Amniotic stem cell (primary cell): ENCODE data around the gene SCN4B.
A peak's percentile ranks its signal among the peaks of the same experiment; 100 is the strongest.

Experiments used
- DNase-seq: peaks from one replicate; lab custom pipeline; 2025; lab: John Stamatoyannopoulos, UW

The SCN4B gene

DNA sequence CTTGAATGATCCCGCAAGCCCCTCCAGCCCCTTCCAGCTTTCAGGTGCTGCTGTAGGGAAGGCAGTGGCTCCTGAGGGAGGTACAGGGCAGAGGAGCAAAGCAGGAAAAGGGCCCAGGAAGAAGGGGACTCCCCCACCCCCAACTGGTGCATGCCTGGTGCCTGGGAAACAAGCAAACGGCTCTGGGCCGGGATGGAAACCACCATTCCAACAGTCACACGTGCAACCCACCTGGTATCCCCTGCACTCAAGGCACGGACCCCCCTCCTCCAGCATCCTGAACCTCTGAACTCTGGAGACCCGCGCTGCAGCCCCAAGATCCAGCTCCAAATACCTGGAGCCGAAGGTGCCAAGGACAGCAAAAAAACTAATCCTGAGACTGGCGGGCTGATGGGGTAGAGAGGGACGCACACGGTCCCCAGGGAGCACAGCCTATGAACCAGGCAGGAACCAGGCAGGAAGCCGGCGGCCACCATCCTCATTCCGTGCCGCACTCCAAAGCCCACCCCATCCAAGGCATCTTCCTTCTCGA lies 537 bp downstream of the SCN4B start:
- DNase-seq: no peak

DNA sequence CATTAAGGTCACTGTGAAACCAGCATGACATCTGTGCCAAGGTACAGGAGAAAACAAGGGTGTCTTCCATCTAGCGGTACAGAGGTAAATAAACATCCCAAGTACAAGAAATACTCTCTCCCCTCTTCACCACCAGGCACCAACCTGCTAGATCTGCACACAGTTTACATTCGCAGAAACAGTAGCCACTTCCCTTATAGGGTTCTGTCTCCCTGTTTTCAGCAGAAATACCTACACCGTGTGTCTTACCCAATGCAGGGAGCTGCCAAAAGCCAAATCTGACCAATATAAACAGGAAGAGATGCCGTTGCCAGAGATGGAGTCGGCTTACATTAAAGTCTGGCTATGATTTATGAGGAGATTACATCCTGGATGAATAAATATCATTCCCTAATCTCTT lies 1.2 kb downstream of the SCN4B start:
- DNase-seq: no peak

DNA sequence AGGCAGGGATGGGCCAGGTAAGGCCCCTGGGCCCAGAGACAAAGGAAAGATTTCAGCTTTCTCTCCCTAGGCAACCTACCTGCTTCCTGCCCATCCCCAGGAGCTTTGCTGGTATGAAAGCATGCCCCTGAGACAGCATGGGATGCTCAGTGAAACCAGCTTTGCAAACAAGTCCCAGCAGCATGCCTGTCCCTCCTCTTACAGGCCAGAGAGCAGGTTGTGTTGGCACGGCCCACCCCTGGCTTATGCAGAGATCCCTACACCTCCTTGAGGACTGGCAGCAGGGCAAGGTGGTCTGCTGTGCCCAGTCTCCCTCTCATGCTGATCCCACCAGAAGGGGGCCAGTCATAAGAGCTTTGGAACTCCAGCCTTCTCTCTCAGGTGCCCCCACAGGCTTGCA lies 3.1 kb downstream of the SCN4B start:
- DNase-seq: no peak

DNA sequence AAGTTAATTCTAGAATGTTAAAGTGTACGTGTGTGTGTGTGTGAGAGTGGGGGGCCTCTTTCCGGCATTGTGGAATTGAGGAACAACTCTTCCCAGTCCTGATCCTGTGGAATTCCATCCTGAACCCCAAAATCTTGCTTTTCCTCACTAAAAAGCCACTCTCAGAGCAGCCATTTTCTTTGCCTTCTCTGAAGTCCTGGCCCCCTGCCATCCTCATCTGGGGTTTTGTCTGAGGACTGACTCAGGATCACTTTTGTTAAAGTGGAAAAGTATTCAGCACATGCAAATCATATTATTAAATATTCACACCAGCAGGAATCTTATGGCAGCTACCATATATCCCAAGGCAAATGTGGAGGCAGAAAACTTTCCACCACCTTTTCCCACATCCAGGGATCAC lies 3.8 kb downstream of the SCN4B start:
- no peak for DNase-seq

DNA sequence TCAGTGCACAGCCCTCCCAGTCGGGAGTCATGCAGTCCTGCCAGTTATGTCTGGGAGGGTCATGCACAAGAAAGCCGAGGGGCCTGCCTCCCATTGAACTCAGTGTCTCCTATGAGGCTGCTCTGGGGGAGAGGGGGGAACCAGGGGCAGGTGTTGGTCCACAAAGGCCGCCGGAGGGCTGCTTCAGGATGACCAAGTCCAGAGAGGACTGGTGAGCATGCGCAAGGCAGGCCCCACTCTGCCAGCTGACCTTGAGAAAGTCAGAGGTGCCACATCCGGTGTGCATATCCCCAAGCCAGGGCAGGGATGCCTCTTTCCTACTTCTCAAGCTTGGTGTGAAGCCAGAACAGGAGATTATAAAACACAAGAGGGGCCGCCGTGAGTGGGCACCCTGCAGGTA lies 4.4 kb downstream of the SCN4B start:
- no peak for DNase-seq

DNA sequence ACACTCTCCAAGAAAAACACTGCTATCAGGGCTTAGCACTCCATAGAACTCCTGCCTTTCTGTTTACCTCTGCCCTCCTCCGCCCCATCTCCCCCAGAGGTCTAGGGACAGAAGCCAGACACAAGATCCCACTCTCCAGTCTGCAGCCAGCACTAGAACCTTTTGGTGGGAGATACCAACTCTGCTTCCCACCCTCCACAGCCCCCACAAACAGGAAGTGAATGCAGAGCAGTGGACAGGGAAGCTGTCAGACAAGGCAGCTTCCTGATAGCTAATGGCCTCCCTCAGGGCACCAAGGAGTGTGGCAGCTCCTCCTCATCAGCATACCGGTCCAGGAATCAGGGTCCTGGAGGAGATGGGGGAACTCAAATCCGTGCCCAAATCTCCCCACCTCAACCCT lies 5.1 kb downstream of the SCN4B start:
- no peak for DNase-seq

DNA sequence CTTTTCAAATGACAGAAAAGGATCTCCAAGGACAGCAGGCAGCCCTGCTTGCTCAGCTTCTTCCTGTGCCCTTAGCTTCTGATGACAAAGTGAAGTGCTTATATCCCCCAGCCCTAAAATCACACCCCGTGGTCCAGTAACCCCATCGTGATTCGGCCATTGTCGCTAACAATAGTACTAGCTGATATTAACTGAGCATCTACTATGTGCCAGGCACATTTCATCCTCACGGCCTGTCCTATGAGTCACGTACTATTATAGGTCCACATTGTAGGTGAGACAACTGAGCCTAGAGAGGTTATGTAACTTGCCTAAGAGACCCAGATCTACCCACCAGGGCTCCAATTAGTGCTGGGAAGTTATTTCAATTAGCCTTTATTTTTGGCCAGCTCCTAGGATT lies 6.1 kb downstream of the SCN4B start:
- DNase-seq: no peak

DNA sequence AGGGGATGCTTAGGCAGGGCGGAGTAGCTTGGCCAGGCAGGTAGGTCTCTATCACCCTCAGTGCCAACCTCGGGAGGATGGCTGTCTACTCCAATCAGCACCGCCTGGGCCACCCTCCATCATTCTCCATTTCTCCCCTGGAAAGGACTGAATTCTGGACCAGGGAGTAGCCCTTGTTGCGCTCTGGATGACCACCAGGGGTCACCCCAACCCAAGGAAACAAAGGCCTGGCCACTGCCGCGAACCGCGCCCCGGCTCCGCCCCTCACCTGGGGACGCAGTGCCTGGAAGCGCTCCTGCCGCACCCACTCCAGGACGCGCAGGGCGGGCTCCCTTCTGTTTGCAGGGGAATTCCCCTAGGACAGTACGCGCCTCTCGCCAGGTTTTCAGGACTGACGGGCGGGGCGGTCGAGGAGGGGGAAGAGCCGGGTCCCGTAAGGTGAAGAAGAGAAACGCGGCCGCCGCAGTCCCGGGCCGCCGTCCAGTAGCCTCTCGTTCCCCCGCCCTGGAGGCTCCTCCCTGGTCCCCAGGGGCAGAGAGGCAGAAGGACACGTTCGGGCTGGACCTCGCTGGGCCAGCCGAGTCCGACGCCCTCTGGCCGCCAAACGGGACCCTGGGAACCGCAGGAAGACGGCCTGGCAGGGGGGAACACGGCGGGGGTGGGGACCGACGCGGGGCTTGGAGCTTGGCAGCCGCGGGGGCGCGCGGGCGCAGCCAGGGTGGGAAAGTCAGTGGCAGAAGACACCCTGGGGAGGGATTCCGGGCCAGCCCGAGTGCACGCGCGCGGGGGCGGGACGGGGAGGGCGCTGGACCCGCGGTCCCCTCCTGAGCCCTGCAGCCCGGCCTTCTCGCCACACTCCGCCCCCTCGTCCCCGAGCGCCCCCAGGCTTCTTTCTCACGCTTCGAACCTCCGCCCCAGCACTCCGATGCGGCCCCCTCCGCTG lies 7.1 kb downstream of the SCN4B start:
- peak; percentile 26 for DNase-seq

DNA sequence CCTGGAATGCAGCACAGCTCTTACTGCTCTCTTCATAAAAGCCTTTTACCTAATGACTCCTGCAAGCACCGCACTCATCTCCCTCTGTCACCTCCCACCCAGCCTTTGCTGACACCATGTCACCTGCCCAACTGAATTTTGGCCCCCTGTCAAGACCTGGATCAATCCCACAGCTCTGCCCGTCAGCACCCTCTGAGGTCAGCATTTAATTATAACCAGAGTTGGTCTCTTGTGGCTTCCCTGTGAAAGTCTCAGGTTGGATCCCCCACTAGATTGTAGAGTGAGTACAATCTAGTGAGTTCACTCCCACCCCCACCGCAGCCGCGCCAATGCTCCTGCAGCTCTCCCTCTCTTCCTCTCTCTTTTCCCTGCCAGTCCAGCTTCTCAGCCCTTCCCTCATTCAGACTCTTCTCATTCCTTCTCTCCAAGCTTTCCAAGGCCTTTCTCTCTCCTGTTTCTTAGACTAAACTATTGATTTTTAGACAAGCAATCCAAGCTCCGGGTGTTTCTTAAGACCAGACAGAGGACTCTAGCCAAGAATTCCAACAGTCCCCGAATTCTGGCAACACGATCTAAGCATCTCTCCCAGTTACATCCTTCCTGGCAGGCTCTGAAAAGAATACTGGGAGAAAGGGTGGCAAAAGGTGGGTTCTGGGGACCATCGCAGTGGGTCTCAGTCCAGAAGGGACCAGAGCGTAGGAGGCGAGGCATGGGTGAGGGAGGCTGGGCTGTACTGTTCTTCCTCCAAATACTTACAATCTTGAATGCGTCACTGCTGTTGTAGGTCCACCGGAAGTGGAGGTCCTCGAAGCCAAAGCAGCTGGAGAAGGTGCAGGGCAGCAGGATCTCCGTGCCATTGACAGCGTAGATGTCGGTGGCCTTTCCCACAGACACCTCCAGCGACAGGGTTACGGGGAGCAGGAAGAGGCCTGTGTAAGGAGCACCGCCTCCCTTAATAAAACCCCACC lies 8.0 kb downstream of the SCN4B start:
- no peak for DNase-seq

DNA sequence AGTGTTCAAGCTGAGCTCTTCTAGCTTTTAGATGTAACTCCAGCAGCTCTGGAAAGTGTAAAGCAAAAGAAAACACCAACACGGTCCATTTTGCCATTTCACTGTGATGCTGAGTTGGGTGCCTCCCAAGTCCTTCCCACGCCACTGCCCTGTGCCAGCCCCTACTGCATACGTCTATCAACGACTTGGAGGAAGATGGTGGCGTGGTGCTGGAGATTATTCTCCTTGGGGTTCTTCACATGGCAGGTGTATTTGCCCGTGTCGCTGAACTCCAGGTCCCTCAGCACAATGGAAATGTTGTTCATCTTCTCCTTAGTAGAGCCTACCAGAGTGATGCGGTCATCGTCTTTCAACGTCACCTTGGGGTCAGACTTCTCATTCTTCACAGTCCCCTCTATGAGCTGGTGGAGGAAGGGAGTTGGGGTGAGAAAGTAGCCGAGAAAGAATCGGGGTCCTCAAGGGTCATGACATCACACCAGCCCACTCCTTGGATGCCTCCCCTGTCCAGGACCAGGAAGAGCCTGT lies 8.9 kb downstream of the SCN4B start:
- DNase-seq: no peak

DNA sequence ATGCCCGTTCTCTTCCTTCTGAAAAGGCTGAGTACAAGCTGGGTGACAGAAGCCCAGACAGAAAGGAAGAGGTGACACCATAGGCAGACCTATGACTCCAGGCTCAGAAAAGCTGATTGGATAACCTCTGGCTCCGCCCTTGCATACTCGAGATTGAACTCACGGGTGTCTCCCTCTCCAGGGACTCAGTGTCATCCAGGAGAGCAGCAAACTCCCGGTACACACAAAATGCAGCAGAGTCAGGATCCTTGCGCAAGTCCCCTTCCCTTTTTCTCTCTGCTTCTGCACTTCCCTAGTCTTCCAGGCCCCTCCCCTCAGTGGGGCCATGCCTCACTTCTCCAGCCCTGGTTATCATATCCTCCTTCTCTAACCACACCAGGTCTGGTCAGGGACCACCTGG lies 9.8 kb downstream of the SCN4B start:
- DNase-seq: no peak

DNA sequence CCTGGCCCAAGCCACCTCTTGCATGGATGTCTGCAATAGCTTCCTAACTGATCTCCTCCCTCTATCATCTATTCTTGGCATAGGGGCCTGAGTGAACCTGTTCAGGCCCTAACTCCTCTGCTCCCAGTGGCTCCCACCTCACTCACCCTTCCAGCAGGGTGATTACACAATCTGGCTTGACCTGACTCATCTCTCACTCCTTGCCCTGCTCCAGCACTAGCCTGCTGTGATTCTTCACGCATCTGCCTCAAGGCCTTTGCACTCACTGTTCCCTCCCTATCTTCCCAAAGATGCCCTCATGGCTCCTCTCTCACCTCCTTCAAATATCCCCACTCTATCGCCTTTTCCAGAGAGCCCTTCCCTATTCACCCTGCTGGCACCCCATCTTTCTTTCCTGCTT lies 10.5 kb downstream of the SCN4B start:
- DNase-seq: no peak

DNA sequence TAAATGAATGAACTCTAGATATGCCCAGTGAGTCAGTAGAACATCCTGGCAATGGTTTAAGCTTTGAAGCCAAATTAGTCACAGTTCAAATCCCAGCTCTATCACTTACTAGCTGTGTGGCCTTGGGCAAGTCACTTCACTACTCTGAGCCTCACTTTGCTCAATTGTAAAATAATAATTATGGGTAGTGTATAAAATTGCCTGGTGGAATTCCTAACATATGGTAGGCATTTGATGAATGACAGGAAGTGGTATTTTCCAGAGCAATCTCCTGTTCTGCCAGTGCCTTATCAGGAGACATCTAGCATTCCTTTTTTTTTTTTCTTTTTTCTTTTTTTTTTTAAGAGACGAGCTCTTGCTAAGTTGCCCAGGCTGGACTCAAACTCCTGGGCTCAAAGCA lies 13.0 kb downstream of the SCN4B start:
- no peak for DNase-seq

DNA sequence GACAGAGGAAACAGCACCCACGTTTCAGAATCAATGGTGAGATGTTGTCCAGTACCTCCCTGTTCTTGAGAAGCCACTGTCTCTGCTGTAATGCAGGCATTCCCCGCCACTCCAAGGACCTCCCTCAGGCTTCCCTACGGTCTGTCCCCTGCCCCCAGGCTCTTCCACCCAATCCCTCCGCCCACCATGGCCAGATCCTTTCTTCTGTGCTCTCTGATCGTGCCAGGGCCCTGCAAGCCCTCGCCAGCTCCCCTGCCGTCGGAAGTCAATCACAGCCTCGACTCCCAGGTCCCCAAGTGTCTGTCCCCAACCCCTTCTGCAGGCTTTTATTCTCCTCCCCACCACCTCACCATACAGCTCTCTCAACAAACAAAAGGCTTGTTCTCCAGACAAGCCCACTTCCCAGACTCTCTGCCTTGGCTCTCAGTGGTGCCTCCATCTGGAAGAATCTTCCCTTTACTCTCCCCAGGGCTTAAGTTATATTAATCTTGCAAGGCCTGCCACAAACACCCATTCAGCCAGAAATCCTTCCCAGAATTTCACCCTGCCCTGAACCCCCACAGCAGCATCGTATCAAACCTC lies 13.7 kb downstream of the SCN4B start:
- DNase-seq: no peak

DNA sequence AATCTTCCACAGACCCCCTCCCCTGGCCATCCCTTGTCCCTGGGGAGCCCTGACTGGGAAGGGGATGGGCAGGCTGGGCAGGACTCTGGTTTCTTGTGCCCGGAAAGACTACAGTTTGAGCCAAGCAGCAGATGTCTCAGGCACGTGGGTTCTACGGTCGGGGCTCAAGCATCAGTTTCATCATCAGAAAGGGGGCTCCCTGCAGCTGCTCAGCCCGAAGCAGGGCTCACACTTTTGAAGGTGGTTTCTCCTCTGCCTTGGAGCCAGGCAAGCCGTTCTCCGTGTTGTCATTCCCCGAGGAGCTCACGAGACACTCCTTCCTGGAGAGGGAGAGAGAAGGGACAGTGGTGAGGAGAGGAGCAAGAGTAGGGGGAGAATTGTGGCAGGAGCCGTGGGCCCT lies 15.8 kb downstream of the SCN4B start:
- DNase-seq: no peak

DNA sequence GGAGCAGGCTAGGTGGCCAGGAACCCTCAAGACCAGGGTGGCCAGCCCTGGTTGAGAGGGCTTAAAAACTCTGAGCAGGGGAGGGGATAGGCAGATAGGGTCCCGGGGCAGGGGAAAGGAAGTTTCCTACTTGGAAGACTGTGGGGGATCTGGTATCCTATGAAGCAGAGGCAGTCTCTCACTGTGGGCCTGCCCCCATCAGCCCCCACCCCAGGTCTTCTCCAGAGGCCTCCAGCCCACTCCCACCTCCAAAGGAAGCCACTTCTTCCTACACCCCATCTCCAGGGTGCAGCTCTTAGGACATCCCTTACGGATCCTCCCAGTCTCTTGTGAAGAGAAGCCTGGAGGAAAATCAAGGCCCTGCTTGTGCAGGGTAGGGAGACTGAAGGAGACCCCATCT lies 16.3 kb downstream of the SCN4B start:
- DNase-seq: no peak

DNA sequence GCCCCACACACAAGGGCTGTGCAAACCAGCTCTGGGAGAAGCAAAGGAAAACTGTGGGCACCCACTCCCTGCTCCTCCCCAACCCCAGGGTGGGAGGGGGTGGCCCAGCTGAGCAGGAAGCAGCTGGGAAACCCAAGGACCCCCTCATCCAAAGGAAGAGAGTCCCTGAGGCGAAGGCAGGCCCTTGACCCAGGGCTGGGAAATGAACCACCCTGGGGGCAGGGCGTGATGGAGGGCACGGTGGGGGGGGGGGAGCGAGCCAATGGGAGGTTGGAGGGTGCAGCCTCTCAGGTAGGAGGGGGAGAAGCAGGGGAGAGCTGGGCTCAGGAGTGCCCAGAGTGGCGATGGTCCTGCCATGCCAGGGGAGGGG lies 16.8 kb downstream of the SCN4B start:
- DNase-seq: no peak

DNA sequence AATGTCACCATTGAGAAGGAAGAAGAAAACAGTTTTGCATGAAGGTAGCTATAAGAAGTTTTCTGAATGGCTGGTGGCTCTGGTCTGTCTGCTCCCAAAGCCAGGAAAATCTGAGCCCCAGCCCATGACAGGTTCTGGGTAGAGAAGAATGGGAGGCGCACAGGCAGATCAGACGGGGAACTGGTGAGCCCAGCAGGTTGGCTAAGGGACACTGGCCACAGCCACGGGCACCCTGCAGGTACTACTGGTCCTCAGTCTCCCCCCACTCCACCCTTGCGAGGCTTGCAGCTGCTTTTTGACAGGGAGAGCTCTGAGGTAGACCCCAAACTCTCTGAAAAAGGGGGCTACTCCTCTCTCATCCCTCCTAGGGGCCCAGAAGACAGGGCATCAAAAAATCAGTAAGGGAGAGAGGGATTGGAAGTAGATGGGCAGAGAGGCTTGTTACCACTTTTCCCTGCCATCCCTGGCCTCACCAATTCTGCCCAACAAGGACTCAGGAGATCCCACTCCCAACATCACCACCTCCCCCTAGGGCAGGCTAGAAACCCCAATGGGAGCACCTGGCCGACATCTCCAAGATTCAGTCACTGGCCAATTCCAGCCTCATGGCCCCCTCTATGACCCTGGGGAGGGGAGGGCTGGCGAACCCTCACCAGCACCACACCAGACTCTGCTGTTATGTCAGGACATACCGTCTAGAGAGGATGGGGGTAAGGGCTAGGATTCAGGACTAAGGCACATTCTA lies 17.4 kb downstream of the SCN4B start:
- DNase-seq: no peak

DNA sequence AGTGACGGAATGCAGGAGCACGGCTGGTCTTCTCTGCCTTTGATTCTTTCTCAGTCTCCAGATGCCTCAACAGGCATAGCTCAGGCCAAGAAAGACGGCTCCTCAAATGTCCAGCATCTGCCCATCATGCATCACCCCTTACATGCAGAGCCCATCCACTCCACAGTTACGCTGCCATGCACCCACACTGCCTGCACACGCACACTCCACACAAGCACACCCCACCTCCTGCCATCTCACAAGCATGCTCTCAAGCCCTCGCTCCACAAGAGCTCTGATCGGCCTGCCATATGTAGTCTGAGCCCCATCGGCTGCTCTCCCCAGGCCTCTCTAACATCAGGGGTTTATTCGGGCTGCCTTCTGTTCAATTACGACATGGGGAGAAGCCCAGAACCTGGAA lies 18.8 kb downstream of the SCN4B start:
- DNase-seq: no peak

DNA sequence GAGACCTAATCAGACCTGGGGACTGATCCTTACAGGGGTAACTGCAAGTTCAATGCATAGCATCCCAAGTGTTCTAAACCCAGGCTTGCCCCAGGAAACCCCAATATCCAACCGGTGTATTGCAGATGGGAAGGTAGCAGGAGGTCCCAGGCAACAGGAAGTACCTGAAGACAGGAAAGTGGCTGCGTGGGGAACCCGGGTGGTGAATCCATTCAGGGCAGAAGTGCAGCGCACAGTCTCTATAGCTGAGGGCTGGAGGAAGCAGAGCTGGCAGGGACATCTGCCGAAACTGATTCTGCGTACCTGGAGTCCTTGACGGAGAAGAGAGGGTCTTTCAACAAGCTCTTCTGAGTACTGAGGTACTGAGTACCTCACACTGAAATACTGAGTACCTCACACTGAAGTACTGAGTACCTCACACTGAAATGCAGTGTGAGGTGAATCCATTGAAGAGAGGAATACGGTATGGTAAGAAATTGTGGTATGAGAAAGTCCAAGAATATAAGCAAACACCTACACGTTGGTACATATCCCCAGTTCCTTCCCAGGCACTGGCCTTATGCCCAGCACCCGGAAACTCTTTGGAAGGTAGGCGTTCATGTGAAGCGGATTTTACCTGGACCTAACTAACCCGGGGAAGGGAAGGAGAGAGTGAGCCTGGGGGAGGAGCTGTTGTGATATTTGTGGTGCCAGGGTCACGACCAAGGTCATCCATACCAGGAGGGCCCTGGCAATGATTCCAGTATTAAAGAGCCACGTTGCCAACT lies 20.1 kb downstream of the SCN4B start:
- DNase-seq: no peak
